Loucy (cell line): ENCODE data around the gene TTLL5.

Experiments used
- H2AFZ ChIP-seq: fragments of 200-600 bp; sonication (generic); 2 replicates; pipeline ENCODE4 v1.6.0; 2016; ENCODE audit warnings: antibody characterized with exemption, mild to moderate bottlenecking, low read length, moderate library complexity
- H3F3A ChIP-seq: fragments of 200-600 bp; 2 replicates; pipeline ENCODE4 v1.6.0; 2016; ENCODE audit warnings: antibody characterized with exemption, low read depth, mild to moderate bottlenecking
- H3K27me3 ChIP-seq: fragments of 200-600 bp; sonication (generic); 2 replicates; pipeline ENCODE4 v1.6.1; 2014; ENCODE audit warnings: low read length, mild to moderate bottlenecking; ENCODE audit not compliant: insufficient read depth, poor library complexity, severe bottlenecking
- H3K36me3 ChIP-seq: fragments of 200-600 bp; sonication (generic); 2 replicates; pipeline ENCODE4 v1.6.1; 2016; ENCODE audit warnings: low read length; ENCODE audit not compliant: insufficient read depth
- H3K4me1 ChIP-seq: fragments of 200-600 bp; sonication (generic); 2 replicates; pipeline ENCODE4 v1.5.1; 2014; ENCODE audit warnings: low read length, mild to moderate bottlenecking; ENCODE audit not compliant: insufficient read depth, poor library complexity, severe bottlenecking
- H3K4me2 ChIP-seq: fragments of 200-600 bp; sonication (generic); 2 replicates; pipeline ENCODE4 v1.6.0; 2014; ENCODE audit warnings: antibody characterized with exemption, low read length, low read depth, mild to moderate bottlenecking; ENCODE audit not compliant: poor library complexity, severe bottlenecking
- H3K4me3 ChIP-seq: fragments of 200-600 bp; sonication (generic); 2 replicates; pipeline ENCODE4 v1.5.1; 2014; ENCODE audit warnings: low read length, mild to moderate bottlenecking, mixed read lengths; ENCODE audit not compliant: poor library complexity, severe bottlenecking
- H3K79me2 ChIP-seq: fragments of 200-600 bp; sonication (generic); 2 replicates; pipeline ENCODE4 v1.6.1; 2014; ENCODE audit warnings: low read length; ENCODE audit not compliant: insufficient read depth
- H3K9ac ChIP-seq: fragments of 200-600 bp; sonication (generic); 2 replicates; pipeline ENCODE4 v1.6.0; 2014; ENCODE audit warnings: mild to moderate bottlenecking, low read depth, low read length, moderate library complexity; ENCODE audit not compliant: poor library complexity, severe bottlenecking
- H3K9me2 ChIP-seq: fragments of 200-600 bp; sonication (generic); replicated peaks from 2 replicates; pipeline ENCODE4 v1.6.1; 2016; ENCODE audit warnings: low read depth, low read length, mixed read lengths
- H3K9me3 ChIP-seq: fragments of 200-600 bp; sonication (generic); 2 replicates; pipeline ENCODE4 v1.6.1; 2014; ENCODE audit warnings: mild to moderate bottlenecking, antibody characterized with exemption, low read length, low read depth; ENCODE audit not compliant: insufficient read depth
- H4K20me1 ChIP-seq: fragments of 200-600 bp; sonication (generic); 2 replicates; pipeline ENCODE4 v1.6.0; 2014; ENCODE audit warnings: antibody characterized with exemption, low read length, mild to moderate bottlenecking; ENCODE audit not compliant: insufficient read depth, poor library complexity, severe bottlenecking
- CTCF ChIP-seq: fragments of 200-600 bp; sonication (generic); conservative IDR thresholded peaks from 2 replicates; pipeline ENCODE4 v1.5.1; 2014; ENCODE audit warnings: mild to moderate bottlenecking, antibody characterized with exemption, low read length
- EZH2phosphoT487 ChIP-seq: fragments of 200-600 bp; IDR thresholded peaks from 2 replicates; pipeline ENCODE4 v1.6.1; 2018; ENCODE audit warnings: antibody characterized with exemption, mild to moderate bottlenecking, moderate library complexity, borderline replicate concordance

TTLL5 gene

GRCh38 chr14:75835737-75836136, 174.7 kb downstream of the TTLL5 start:
- Histone ChIP-seq H3K4me1 (peaks cover 23% of the 10 kb centered on the region), H3K36me3 (peaks cover 3% of the 10 kb centered on the region; the same call in 1 of the 2 replicates), H3K9me2 (no peaks in the 10 kb centered on the region), H3K27me3 (no peaks in the 10 kb centered on the region), H3K79me2 (no peaks in the 10 kb centered on the region), H3K9ac (no peak overlapping the region), H3K9me3 (no peaks in the 10 kb centered on the region), H3K4me2 (no peak overlapping the region), H3F3A (no peaks in the 10 kb centered on the region), H3K4me3 (no peak overlapping the region), H4K20me1 (no peaks in the 10 kb centered on the region), H2AFZ (no peak overlapping the region)
- TF ChIP-seq CTCF, result no peak

- no peaks in the 10 kb centered on the region for H3K27me3 ChIP-seq
- H2AFZ ChIP-seq, result no peak overlapping the region
- peaks cover 9% of the 10 kb centered on the region for H3K4me1 ChIP-seq
- no peaks in the 10 kb centered on the region for H4K20me1 ChIP-seq
- H3K9me3 ChIP-seq, result no peaks in the 10 kb centered on the region
- H3K4me2 ChIP-seq, result no peak overlapping the region
- peaks cover 3% of the 10 kb centered on the region; the same call in 1 of the 2 replicates for H3K36me3 ChIP-seq
- no peak overlapping the region for H3K4me3 ChIP-seq
- no peak for TF ChIP-seq EZH2phosphoT487
- no peak for TF ChIP-seq CTCF
- no peak overlapping the region for H3K9ac ChIP-seq
- no peaks in the 10 kb centered on the region for H3K79me2 ChIP-seq
- no peaks in the 10 kb centered on the region for H3F3A ChIP-seq
- H3K9me2 ChIP-seq, result no peaks in the 10 kb centered on the region
Measured at GRCh38 chr14:75837151-75837787, 176.2 kb downstream of the TTLL5 start.

- no peaks in the 10 kb centered on the region for H3K9me3 ChIP-seq
- H3K4me1 ChIP-seq, result no peaks in the 10 kb centered on the region
- H3K27me3 ChIP-seq, result no peaks in the 10 kb centered on the region
- TF ChIP-seq EZH2phosphoT487, result no peak
- no peak for TF ChIP-seq CTCF
- no peaks in the 10 kb centered on the region for H3K79me2 ChIP-seq
- H2AFZ ChIP-seq, result no peak overlapping the region
- H3F3A ChIP-seq, result no peaks in the 10 kb centered on the region
- H3K4me3 ChIP-seq, result no peak overlapping the region
- H3K4me2 ChIP-seq, result no peak overlapping the region
- peaks cover 3% of the 10 kb centered on the region; the same call in 1 of the 2 replicates for H3K36me3 ChIP-seq
- no peaks in the 10 kb centered on the region for H3K9me2 ChIP-seq
- no peaks in the 10 kb centered on the region for H4K20me1 ChIP-seq
- no peak overlapping the region for H3K9ac ChIP-seq
Measured at GRCh38 chr14:75840911-75841310, 179.9 kb downstream of the TTLL5 start.
